T-helper 22 cell (primary cell): Measurements from ENCODE around the gene FAM240A.

Experiments used
- DNase-seq: peaks from one replicate; pipeline ENCODE4 v3.0.0-alpha.2; 2020; ENCODE audit warnings: low read depth

The FAM240A gene

GRCh38 chr3:46674031-46674845 is 61.9 kb downstream of the FAM240A start:
- no peak for DNase-seq

GRCh38 chr3:46675426-46675825 is 63.1 kb downstream of the FAM240A start:
- no peak for DNase-seq
